Measurements from ENCODE around the gene FRY. TPM values are rescaled to one million over a fixed set of nuclear protein-coding genes. Genes with fewer than 3 reads are reported as not detected.

Gene FRY
- total and polyA plus RNA-seq, 4 donors = 6.2 to 31.2 (median 12.7) TPM

GRCh38 chr13:32021785-32022184 lies 9.8 kb upstream of the FRY start:
- WGBS = 90% methylated on average over 1 of the region's 1 CpG
- no peaks in the 10 kb centered on the region for H3K9me3 ChIP-seq (ENCODE audit: control insufficient read depth in 4 of 4, low read length in 3 of 4)
- no peak overlapping the region for H3K9ac ChIP-seq (ENCODE audit: low read depth in 1 of 2, low read length in 2 of 2)
- no peak for TF ChIP-seq NR2F2 (IDR thresholded peaks at IDR 0.05)
- no peak for TF ChIP-seq ZBTB33 (IDR thresholded peaks at IDR 0.05)
- no peak for TF ChIP-seq RXRA (IDR thresholded peaks at IDR 0.05)
- TF ChIP-seq RAD21 (IDR thresholded peaks at IDR 0.05) = no peak
- TF ChIP-seq SP1 (IDR thresholded peaks at IDR 0.05) = no peak
- TF ChIP-seq GABPA (IDR thresholded peaks at IDR 0.05 in 1 of 2, conservative IDR thresholded peaks at IDR 0.05 in 1 of 2) = no peak
- TF ChIP-seq HNF4A (conservative IDR thresholded peaks at IDR 0.05) = no peak
- no peak for TF ChIP-seq CTCF (IDR thresholded peaks at IDR 0.05; ENCODE audit: low read depth, low read length, missing input control)
- TF ChIP-seq TAF1 (conservative IDR thresholded peaks at IDR 0.05) = no peak
- TF ChIP-seq MAX (IDR thresholded peaks at IDR 0.05) = no peak
- H3K27me3 ChIP-seq (ENCODE audit: control insufficient read depth in 4 of 4, insufficient read depth in 4 of 4, low read length in 3 of 4) = no peaks in the 10 kb centered on the region
- no peak overlapping the region for H3K27ac ChIP-seq (ENCODE audit: low read depth in 1 of 2, low read length in 2 of 2)
- H3K4me1 ChIP-seq (ENCODE audit: control insufficient read depth in 4 of 4, insufficient read depth in 4 of 4, low read length in 3 of 4) = no peaks in the 10 kb centered on the region
- DNase-seq (ENCODE audit: low spot score) = no peak
- H3K4me3 ChIP-seq (ENCODE audit: low read depth in 1 of 3, low read length in 3 of 3) = no peak overlapping the region
- no peaks in the 10 kb centered on the region for H3K36me3 ChIP-seq (ENCODE audit: control insufficient read depth in 4 of 4, insufficient read depth in 3 of 4, low read depth in 1 of 4, low read length in 3 of 4)

- H3K4me1 ChIP-seq (ENCODE audit: control insufficient read depth in 4 of 4, insufficient read depth in 4 of 4, low read length in 3 of 4) = no peaks in the 10 kb centered on the region
- TF ChIP-seq JUND (IDR thresholded peaks at IDR 0.05) = no peak
- no peak for TF ChIP-seq TAF1 (conservative IDR thresholded peaks at IDR 0.05)
- no peak for TF ChIP-seq RAD21 (IDR thresholded peaks at IDR 0.05)
- no peak for TF ChIP-seq RXRA (IDR thresholded peaks at IDR 0.05)
- TF ChIP-seq, protein P1, sequence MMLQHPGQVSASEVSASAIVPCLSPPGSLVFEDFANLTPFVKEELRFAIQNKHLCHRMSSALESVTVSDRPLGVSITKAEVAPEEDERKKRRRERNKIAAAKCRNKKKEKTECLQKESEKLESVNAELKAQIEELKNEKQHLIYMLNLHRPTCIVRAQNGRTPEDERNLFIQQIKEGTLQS (IDR thresholded peaks at IDR 0.05) = no peak
- no peak for TF ChIP-seq HNF4A (conservative IDR thresholded peaks at IDR 0.05)
- TF ChIP-seq YY1 (IDR thresholded peaks at IDR 0.05) = no peak
- no peak for TF ChIP-seq REST (IDR thresholded peaks at IDR 0.05)
- TF ChIP-seq CTCF (IDR thresholded peaks at IDR 0.05; ENCODE audit: low read depth, low read length, missing input control) = no peak
- TF ChIP-seq SP1 (IDR thresholded peaks at IDR 0.05) = no peak
- no peak for TF ChIP-seq GABPA (IDR thresholded peaks at IDR 0.05 in 1 of 2, conservative IDR thresholded peaks at IDR 0.05 in 1 of 2)
- no peak for TF ChIP-seq NR2F2 (IDR thresholded peaks at IDR 0.05)
- no peak for TF ChIP-seq ZBTB33 (IDR thresholded peaks at IDR 0.05)
- no peak for TF ChIP-seq FOXA1 (IDR thresholded peaks at IDR 0.05)
- no peak for TF ChIP-seq MAX (IDR thresholded peaks at IDR 0.05)
- TF ChIP-seq HNF4G (IDR thresholded peaks at IDR 0.05) = no peak
- no peak for TF ChIP-seq EGR1 (IDR thresholded peaks at IDR 0.05; ENCODE audit: low read depth in 2 of 2)
- no peak for TF ChIP-seq FOXA2 (IDR thresholded peaks at IDR 0.05)
- H3K27ac ChIP-seq (ENCODE audit: low read depth in 1 of 2, low read length in 2 of 2) = no peak overlapping the region
Observed at GRCh38 chr13:32022311-32022710, 9.3 kb upstream of the FRY start.

More at GRCh38 chr13:32022311-32022710, 9.3 kb upstream of the FRY start:
- Histone ChIP-seq H3K9ac (ENCODE audit: low read depth in 1 of 2, low read length in 2 of 2) (no peak overlapping the region), H3K9me3 (ENCODE audit: control insufficient read depth in 4 of 4, low read length in 3 of 4) (no peaks in the 10 kb centered on the region), H3K27me3 (ENCODE audit: control insufficient read depth in 4 of 4, insufficient read depth in 4 of 4, low read length in 3 of 4) (no peaks in the 10 kb centered on the region), H3K4me3 (ENCODE audit: low read depth in 1 of 3, low read length in 3 of 3) (no peak overlapping the region), H3K36me3 (ENCODE audit: control insufficient read depth in 4 of 4, insufficient read depth in 3 of 4, low read depth in 1 of 4, low read length in 3 of 4) (no peaks in the 10 kb centered on the region)
- DNase-seq (ENCODE audit: low spot score) = no peak
- WGBS = 78% methylated on average over 4 of the region's 4 CpGs
